ENCODE measurements around the gene SULT6B1.
"Not testable (repeated sequence)": the region's sequence is repeated elsewhere in the genome, so short reads cannot be mapped to it uniquely, and the experiment has no call there.

Gene SULT6B1

GRCh38 chr2:37196320-37197195 is 8.1 kb upstream of the SULT6B1 start, which contains the start of gene CEBPZOS:
TSS of gene CEBPZOS (plus strand) at chr2:37196496. CDS start at chr2:37199705, 3,209 bp downstream.
- Histone ChIP-seq H2AFZ (ENCODE audit: low read length, unreplicated experiment) (peak within 1 kb of the TSS; percentile 62), H3K79me2 (ENCODE audit: control insufficient read depth, insufficient read depth, low read length, unreplicated experiment) (peaks cover 48% of the 10 kb centered on the region), H3K36me3 (ENCODE audit: insufficient read depth, low read length) (peaks cover 8% of the 10 kb centered on the region), H3K4me3 (ENCODE audit: low read depth, low read length) (peak within 1 kb of the TSS; percentile 87), H3K27me3 (ENCODE audit: insufficient read depth, low read length) (no peaks in the 10 kb centered on the region), H3K4me1 (ENCODE audit: control insufficient read depth, insufficient read depth, low read length, unreplicated experiment) (no peaks in the 10 kb centered on the region), H3K27ac (ENCODE audit: low read depth, low read length) (peak within 1 kb of the TSS; percentile 35; the same call in 1 of the 2 replicates)

- not testable (repeated sequence) for H3K27ac ChIP-seq (ENCODE audit: low read depth, low read length); H3K4me1 ChIP-seq (ENCODE audit: control insufficient read depth, insufficient read depth, low read length, unreplicated experiment); H3K36me3 ChIP-seq (ENCODE audit: insufficient read depth, low read length); H3K27me3 ChIP-seq (ENCODE audit: insufficient read depth, low read length)
- H3K79me2 ChIP-seq (ENCODE audit: control insufficient read depth, insufficient read depth, low read length, unreplicated experiment): peaks cover 43% of the 10 kb centered on the region
- peak overlapping the region; percentile 62 for H2AFZ ChIP-seq (ENCODE audit: low read length, unreplicated experiment)
- H3K4me3 ChIP-seq (ENCODE audit: low read depth, low read length): peak overlapping the region; percentile 87
These were observed 7.4 kb upstream of the SULT6B1 start for GRCh38 chr2:37195862-37196319.

GRCh38 chr2:37192551-37192950 is 4.1 kb upstream of the SULT6B1 start:
- H3K79me2 ChIP-seq (ENCODE audit: control insufficient read depth, insufficient read depth, low read length, unreplicated experiment): peaks cover 12% of the 10 kb centered on the region
- H3K27ac ChIP-seq (ENCODE audit: low read depth, low read length): no peak overlapping the region
- no peak overlapping the region for H3K4me3 ChIP-seq (ENCODE audit: low read depth, low read length)
- no peaks in the 10 kb centered on the region for H3K36me3 ChIP-seq (ENCODE audit: insufficient read depth, low read length)
- H2AFZ ChIP-seq (ENCODE audit: low read length, unreplicated experiment): no peak overlapping the region
- H3K4me1 ChIP-seq (ENCODE audit: control insufficient read depth, insufficient read depth, low read length, unreplicated experiment): peaks cover 13% of the 10 kb centered on the region
- H3K27me3 ChIP-seq (ENCODE audit: insufficient read depth, low read length): no peaks in the 10 kb centered on the region

- Histone ChIP-seq H3K27me3 (ENCODE audit: insufficient read depth, low read length) (no peaks in the 10 kb centered on the region), H3K79me2 (ENCODE audit: control insufficient read depth, insufficient read depth, low read length, unreplicated experiment) (peaks cover 4% of the 10 kb centered on the region), H2AFZ (ENCODE audit: low read length, unreplicated experiment) (no peak overlapping the region), H3K4me1 (ENCODE audit: control insufficient read depth, insufficient read depth, low read length, unreplicated experiment) (peaks cover 13% of the 10 kb centered on the region), H3K36me3 (ENCODE audit: insufficient read depth, low read length) (no peaks in the 10 kb centered on the region), H3K27ac (ENCODE audit: low read depth, low read length) (no peak overlapping the region), H3K4me3 (ENCODE audit: low read depth, low read length) (no peak overlapping the region)
These were observed 3.3 kb upstream of the SULT6B1 start for GRCh38 chr2:37191747-37192146.

- H3K27ac ChIP-seq (ENCODE audit: low read depth, low read length): no peak overlapping the region
These were observed 2.8 kb upstream of the SULT6B1 start for GRCh38 chr2:37191253-37191652.

GRCh38 chr2:37190290-37190689 is 1.8 kb upstream of the SULT6B1 start:
- Histone ChIP-seq H3K27ac (ENCODE audit: low read depth, low read length) (no peak overlapping the region; the same call in 1 of the 2 replicates), H3K4me1 (ENCODE audit: control insufficient read depth, insufficient read depth, low read length, unreplicated experiment) (peaks cover 13% of the 10 kb centered on the region), H3K36me3 (ENCODE audit: insufficient read depth, low read length) (no peaks in the 10 kb centered on the region), H3K27me3 (ENCODE audit: insufficient read depth, low read length) (no peaks in the 10 kb centered on the region), H2AFZ (ENCODE audit: low read length, unreplicated experiment) (peak overlapping the region; percentile 52), H3K4me3 (ENCODE audit: low read depth, low read length) (no peak overlapping the region), H3K79me2 (ENCODE audit: control insufficient read depth, insufficient read depth, low read length, unreplicated experiment) (no peaks in the 10 kb centered on the region)

More at GRCh38 chr2:37191253-37191652, 2.8 kb upstream of the SULT6B1 start:
- no peaks in the 10 kb centered on the region for H3K27me3 ChIP-seq (ENCODE audit: insufficient read depth, low read length)
- H3K36me3 ChIP-seq (ENCODE audit: insufficient read depth, low read length): no peaks in the 10 kb centered on the region
- H3K4me3 ChIP-seq (ENCODE audit: low read depth, low read length): no peak overlapping the region
- peaks cover 13% of the 10 kb centered on the region for H3K4me1 ChIP-seq (ENCODE audit: control insufficient read depth, insufficient read depth, low read length, unreplicated experiment)
- no peaks in the 10 kb centered on the region for H3K79me2 ChIP-seq (ENCODE audit: control insufficient read depth, insufficient read depth, low read length, unreplicated experiment)
- no peak overlapping the region for H2AFZ ChIP-seq (ENCODE audit: low read length, unreplicated experiment)

- H3K4me1 ChIP-seq (ENCODE audit: control insufficient read depth, insufficient read depth, low read length, unreplicated experiment): peaks cover 13% of the 10 kb centered on the region
- no peak overlapping the region; the same call in 1 of the 2 replicates for H3K27ac ChIP-seq (ENCODE audit: low read depth, low read length)
- no peaks in the 10 kb centered on the region for H3K27me3 ChIP-seq (ENCODE audit: insufficient read depth, low read length)
- peak overlapping the region; percentile 52 for H2AFZ ChIP-seq (ENCODE audit: low read length, unreplicated experiment)
- H3K79me2 ChIP-seq (ENCODE audit: control insufficient read depth, insufficient read depth, low read length, unreplicated experiment): no peaks in the 10 kb centered on the region
- no peak overlapping the region for H3K4me3 ChIP-seq (ENCODE audit: low read depth, low read length)
- H3K36me3 ChIP-seq (ENCODE audit: insufficient read depth, low read length): no peaks in the 10 kb centered on the region
These were observed 1.1 kb upstream of the SULT6B1 start for GRCh38 chr2:37189452-37190153.

GRCh38 chr2:37181726-37182684 is 6.5 kb downstream of the SULT6B1 start:
- peaks cover 4% of the 10 kb centered on the region for H3K4me1 ChIP-seq (ENCODE audit: control insufficient read depth, insufficient read depth, low read length, unreplicated experiment)
- no peak overlapping the region for H2AFZ ChIP-seq (ENCODE audit: low read length, unreplicated experiment)
- no peak overlapping the region for H3K27ac ChIP-seq (ENCODE audit: low read depth, low read length)
- H3K27me3 ChIP-seq (ENCODE audit: insufficient read depth, low read length): no peaks in the 10 kb centered on the region
- H3K4me3 ChIP-seq (ENCODE audit: low read depth, low read length): no peak overlapping the region
- no peaks in the 10 kb centered on the region for H3K36me3 ChIP-seq (ENCODE audit: insufficient read depth, low read length)
- H3K79me2 ChIP-seq (ENCODE audit: control insufficient read depth, insufficient read depth, low read length, unreplicated experiment): no peaks in the 10 kb centered on the region

GRCh38 chr2:37180640-37181039 is 7.8 kb downstream of the SULT6B1 start:
- Histone ChIP-seq H2AFZ (ENCODE audit: low read length, unreplicated experiment) (no peak overlapping the region), H3K4me3 (ENCODE audit: low read depth, low read length) (no peak overlapping the region), H3K79me2 (ENCODE audit: control insufficient read depth, insufficient read depth, low read length, unreplicated experiment) (no peaks in the 10 kb centered on the region), H3K27ac (ENCODE audit: low read depth, low read length) (no peak overlapping the region), H3K27me3 (ENCODE audit: insufficient read depth, low read length) (no peaks in the 10 kb centered on the region), H3K4me1 (ENCODE audit: control insufficient read depth, insufficient read depth, low read length, unreplicated experiment) (peaks cover 4% of the 10 kb centered on the region), H3K36me3 (ENCODE audit: insufficient read depth, low read length) (no peaks in the 10 kb centered on the region)
